ENCODE results near the gene CHN1. TPM values are rescaled to one million over a fixed set of nuclear protein-coding genes. Genes with fewer than 3 reads are reported as not detected.

The CHN1 gene
- total RNA-seq, 4 donors from 2014 or later = 2.7 to 6.1 (median 3.4) TPM

GRCh38 chr2:174802459-174802858 is 202.7 kb downstream of the CHN1 start:
- DNase-seq (ENCODE audit: low spot score in 2 of 2) = no peak
- WGBS, 2 donors = 75 to 77% methylated on average over 4 of the region's 4 CpGs

GRCh38 chr2:174800436-174801205 is 204.6 kb downstream of the CHN1 start:
- intact Hi-C loops (cut with DNase I; ENCODE audit: low total_unique reads) = no loop called here
- TF ChIP-seq CTCF (IDR thresholded peaks at IDR 0.05) (no peak), POLR2A (IDR thresholded peaks at IDR 0.05) (no peak)
- DNase-seq (ENCODE audit: low spot score in 2 of 2) = no peak
- WGBS, 2 donors = 84 to 91% methylated on average over 8 of the region's 8 CpGs
- H3K4me3 ChIP-seq (ENCODE audit: low read depth, poor library complexity, severe bottlenecking) = no peak overlapping the region

More at GRCh38 chr2:174802459-174802858, 202.7 kb downstream of the CHN1 start:
- no peak overlapping the region for H3K4me3 ChIP-seq (ENCODE audit: low read depth, poor library complexity, severe bottlenecking)
- intact Hi-C loops (cut with DNase I; ENCODE audit: low total_unique reads) = no loop called here
- TF ChIP-seq CTCF (IDR thresholded peaks at IDR 0.05) (no peak), POLR2A (IDR thresholded peaks at IDR 0.05) (no peak)

GRCh38 chr2:174798801-174799200 is 206.4 kb downstream of the CHN1 start:
- H3K4me3 ChIP-seq (ENCODE audit: low read depth, poor library complexity, severe bottlenecking) = no peak overlapping the region
- WGBS, 2 donors = 71 to 86% methylated on average over 1 of the region's 1 CpG
- TF ChIP-seq POLR2A (IDR thresholded peaks at IDR 0.05) (no peak), CTCF (IDR thresholded peaks at IDR 0.05) (no peak)
- no peak for DNase-seq (ENCODE audit: low spot score in 2 of 2)
- intact Hi-C loops (cut with DNase I; ENCODE audit: low total_unique reads) = no loop called here

GRCh38 chr2:174797781-174798276 is 207.4 kb downstream of the CHN1 start:
- no peak for TF ChIP-seq CTCF (IDR thresholded peaks at IDR 0.05)
- no peak overlapping the region for H3K4me3 ChIP-seq (ENCODE audit: low read depth, poor library complexity, severe bottlenecking)
- no peak for DNase-seq (ENCODE audit: low spot score in 2 of 2)
- intact Hi-C loops (cut with DNase I; ENCODE audit: low total_unique reads) = no loop called here
- WGBS, 2 donors = 33 to 41% methylated on average over 1 of the region's 1 CpG

GRCh38 chr2:174796319-174796771 is 208.8 kb downstream of the CHN1 start:
- intact Hi-C loops (cut with DNase I; ENCODE audit: low total_unique reads) = no loop called here
- H3K4me3 ChIP-seq (ENCODE audit: low read depth, poor library complexity, severe bottlenecking) = no peak overlapping the region
- no peak for TF ChIP-seq CTCF (IDR thresholded peaks at IDR 0.05)
- no peak for TF ChIP-seq POLR2A (IDR thresholded peaks at IDR 0.05)
- no peak for DNase-seq (ENCODE audit: low spot score in 2 of 2)
